Thyroid gland (tissue), 4 donors: Measurements from ENCODE around the gene TBC1D22A.

ENCODE experiments used
- CTCF ChIP-seq, 6 experiments: fragments of 200-600 bp in 3 of 6; fragments of 450-650 bp in 3 of 6; sonication (generic) in 3 of 6; IDR thresholded peaks; one replicate each; pipeline ENCODE4 v1.5.1; 2016 to 2019; ENCODE audit warnings: antibody characterized with exemption in 6 of 6, mild to moderate bottlenecking in 2 of 6, inconsistent platforms in 1 of 6, moderate library complexity in 1 of 6
- POLR2A ChIP-seq, 2 donors: fragments of 450-650 bp; IDR thresholded peaks; one replicate each; pipeline ENCODE4 v1.6.1; 2017; ENCODE audit warnings: antibody characterized with exemption in 2 of 2, mild to moderate bottlenecking in 2 of 2, moderate library complexity in 1 of 2

- TF ChIP-seq POLR2A (IDR thresholded peaks at IDR 0.05) (no peak), CTCF (IDR thresholded peaks at IDR 0.05) (no peak)
Measured at GRCh38 chr22:47132428-47132825, 370.0 kb downstream of the TBC1D22A start.
